ENCODE results near the gene TMEM184B. TPM values are rescaled to one million over a fixed set of nuclear protein-coding genes. Genes with fewer than 3 reads are reported as not detected.

TMEM184B gene
- total and polyA plus RNA-seq, 5 donors = 32.2 to 55.8 (median 49.2) TPM

- ATAC-seq (no peak), DNase-seq (no peak)
- H3K9me3 ChIP-seq (ENCODE audit: control insufficient read depth, low read length) = no peaks in the 10 kb centered on the region
- intact Hi-C loops (cut with DNase I) = loop anchor here in 1 of 4 donors (10.0 kb wide), 1 partner anchor 117 kb away; the partner anchor contains the start of gene BAIAP2L2
- H3K27me3 ChIP-seq (ENCODE audit: control insufficient read depth, insufficient read depth) = no peaks in the 10 kb centered on the region
- WGBS = 80% methylated on average over 8 of the region's 8 CpGs
- peaks cover 3% of the 10 kb centered on the region for H3K4me1 ChIP-seq (ENCODE audit: control insufficient read depth, insufficient read depth, low read length)
- H3K4me3 ChIP-seq (ENCODE audit: low read length) = no peak overlapping the region
- H3K27ac ChIP-seq (ENCODE audit: low read length) = no peak overlapping the region
These were observed 40.6 kb downstream of the TMEM184B start for GRCh38 chr22:38232196-38232595.

DNA sequence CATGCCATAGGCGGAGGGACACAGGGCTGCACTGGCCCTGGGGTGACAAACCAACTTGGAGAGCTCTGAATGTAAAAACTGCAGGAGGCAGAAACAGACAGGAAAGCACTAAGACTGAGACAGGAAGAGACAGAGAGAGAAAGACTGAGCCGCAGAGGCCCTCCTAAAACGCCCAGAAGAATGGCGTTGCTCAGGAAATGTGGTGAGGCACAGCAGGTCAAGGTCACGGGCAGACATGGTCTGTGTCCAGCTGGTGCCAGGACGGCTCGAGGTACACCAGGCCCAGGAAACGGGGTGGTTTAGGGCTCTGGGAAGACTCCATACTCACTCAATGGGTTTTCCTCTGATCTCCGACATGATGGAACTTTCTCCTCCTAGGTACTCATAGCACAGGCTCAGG, 41.9 kb downstream of the TMEM184B start:
- intact Hi-C loops (cut with DNase I) = loop anchor here in 1 of 4 donors (10.0 kb wide), 1 partner anchor 116 kb away; the partner anchor contains the start of gene BAIAP2L2
- ATAC-seq = no peak
- H3K4me3 ChIP-seq (ENCODE audit: low read length) = no peak overlapping the region
- no peaks in the 10 kb centered on the region for H3K27me3 ChIP-seq (ENCODE audit: control insufficient read depth, insufficient read depth)
- no peaks in the 10 kb centered on the region for H3K9me3 ChIP-seq (ENCODE audit: control insufficient read depth, low read length)
- DNase-seq = no peak
- 77% methylated on average over 9 of the region's 9 CpGs for WGBS
- H3K4me1 ChIP-seq (ENCODE audit: control insufficient read depth, insufficient read depth, low read length) = peaks cover 3% of the 10 kb centered on the region
- no peak overlapping the region for H3K27ac ChIP-seq (ENCODE audit: low read length)

DNA sequence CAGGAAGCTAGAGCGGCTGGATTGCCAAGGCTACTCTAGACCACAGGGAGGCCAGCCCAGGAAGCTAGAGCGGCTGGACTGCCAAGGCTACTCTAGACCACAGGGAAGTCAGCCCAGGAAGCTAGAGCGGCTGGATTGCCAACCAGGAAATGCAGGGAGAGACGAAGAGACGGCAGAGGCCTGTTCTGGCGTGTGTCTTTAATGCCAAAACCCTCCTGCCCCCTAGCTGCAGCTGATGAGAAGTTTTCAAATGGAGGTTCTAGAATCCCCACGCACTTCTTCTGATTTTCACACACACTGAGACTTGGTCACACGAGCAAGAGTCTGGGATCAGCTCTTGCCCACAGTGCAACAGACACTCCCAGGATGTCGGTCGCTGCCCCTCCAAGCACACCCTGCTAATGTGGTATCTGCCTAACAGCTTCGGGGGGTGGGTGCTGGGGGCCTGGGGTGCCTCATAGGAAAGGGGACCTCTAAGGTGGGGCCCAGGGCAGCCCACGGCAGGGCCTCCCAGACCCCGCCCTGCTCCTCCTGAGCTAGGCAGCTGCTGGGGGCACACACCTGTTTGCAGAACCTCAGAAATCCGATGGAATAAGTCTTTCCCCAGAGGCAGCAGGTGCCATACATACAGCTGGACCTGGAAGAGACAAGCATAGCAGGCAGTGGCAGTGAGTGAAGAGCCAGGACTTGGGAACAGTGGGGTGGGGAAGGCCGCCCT, 42.5 kb downstream of the TMEM184B start:
- Histone ChIP-seq H3K4me3 (ENCODE audit: low read length) (no peak overlapping the region), H3K27me3 (ENCODE audit: control insufficient read depth, insufficient read depth) (no peaks in the 10 kb centered on the region), H3K27ac (ENCODE audit: low read length) (no peak overlapping the region), H3K9me3 (ENCODE audit: control insufficient read depth, low read length) (no peaks in the 10 kb centered on the region), H3K4me1 (ENCODE audit: control insufficient read depth, insufficient read depth, low read length) (peaks cover 3% of the 10 kb centered on the region)
- peak in 1 of 2 donors; percentile 28 for ATAC-seq
- 64% methylated on average over 15 of the region's 15 CpGs for WGBS
- intact Hi-C loops (cut with DNase I) = loop anchor here in 1 of 4 donors (10.0 kb wide), 1 partner anchor 115 kb away; the partner anchor contains the start of gene BAIAP2L2
- peak in 1 of 3 donors; percentile 87 for DNase-seq

DNA sequence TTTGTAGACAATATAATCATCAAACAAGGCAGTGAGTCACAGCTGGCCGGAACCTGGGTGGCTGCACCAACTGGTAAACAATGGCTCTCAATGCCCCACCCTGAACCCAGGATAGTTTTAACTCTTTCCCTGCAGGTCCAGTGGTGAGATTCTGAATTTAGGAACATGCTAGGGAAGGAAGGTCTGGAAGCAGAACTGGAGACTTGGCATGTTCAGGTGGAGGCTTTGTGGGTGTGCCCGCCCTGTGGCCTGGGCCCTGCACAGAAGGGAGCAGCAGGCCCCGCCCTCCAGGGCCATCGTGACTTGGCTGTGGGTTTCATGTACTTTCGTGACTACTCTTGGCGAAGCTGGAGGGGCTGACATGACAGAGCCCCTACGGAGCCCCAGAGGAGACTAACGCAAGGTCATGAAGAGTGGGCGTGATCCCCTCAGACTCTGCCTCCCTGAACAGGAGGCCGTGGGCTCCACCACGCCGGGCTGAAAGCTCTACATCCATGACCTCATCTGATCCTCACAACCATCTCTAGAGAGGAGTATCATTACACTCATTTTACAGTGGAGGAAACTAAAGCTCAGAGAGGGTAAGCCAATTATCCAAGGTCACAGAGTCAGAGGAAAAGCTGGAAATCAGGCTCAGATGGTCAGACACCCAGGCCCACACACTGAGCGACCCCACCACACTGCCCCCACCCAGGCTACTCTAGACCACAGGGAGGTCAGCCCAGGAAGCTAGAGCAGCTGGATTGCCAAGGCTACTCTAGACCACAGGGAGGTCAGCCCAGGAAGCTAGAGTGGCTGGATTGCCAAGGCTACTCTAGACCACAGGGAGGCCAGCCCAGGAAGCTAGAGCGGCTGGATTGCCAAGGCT, 43.7 kb downstream of the TMEM184B start:
- Histone ChIP-seq H3K4me1 (ENCODE audit: control insufficient read depth, insufficient read depth, low read length) (peaks cover 3% of the 10 kb centered on the region), H3K27me3 (ENCODE audit: control insufficient read depth, insufficient read depth) (no peaks in the 10 kb centered on the region), H3K27ac (ENCODE audit: low read length) (peak overlapping the region; percentile 71), H3K9me3 (ENCODE audit: control insufficient read depth, low read length) (no peaks in the 10 kb centered on the region), H3K4me3 (ENCODE audit: low read length) (no peak overlapping the region)
- intact Hi-C loops (cut with DNase I) = loop anchor here in 1 of 4 donors (10.0 kb wide), 1 partner anchor 64 kb away; no protein-coding TSS in a partner anchor
- DNase-seq (peak; percentile 62 to 87 (median 72)), ATAC-seq (peak; percentile 47 to 71)
- 60% methylated on average over 13 of the region's 14 CpGs for WGBS

GRCh38 chr22:38228326-38228872, 44.4 kb downstream of the TMEM184B start:
- WGBS = 63% methylated on average over 3 of the region's 3 CpGs
- H3K27me3 ChIP-seq (ENCODE audit: control insufficient read depth, insufficient read depth) = no peaks in the 10 kb centered on the region
- intact Hi-C loops (cut with DNase I) = loop anchor here in 1 of 4 donors (10.0 kb wide), 1 partner anchor 64 kb away; no protein-coding TSS in a partner anchor
- H3K27ac ChIP-seq (ENCODE audit: low read length) = peak overlapping the region; percentile 50
- peak in 1 of 2 donors; percentile 5 for ATAC-seq
- no peaks in the 10 kb centered on the region for H3K9me3 ChIP-seq (ENCODE audit: control insufficient read depth, low read length)
- H3K4me1 ChIP-seq (ENCODE audit: control insufficient read depth, insufficient read depth, low read length) = peaks cover 1% of the 10 kb centered on the region
- H3K4me3 ChIP-seq (ENCODE audit: low read length) = no peak overlapping the region
- no peak for DNase-seq

GRCh38 chr22:38226853-38227649, 45.8 kb downstream of the TMEM184B start:
- intact Hi-C loops (cut with DNase I) = loop anchor here in 1 of 4 donors (10.0 kb wide), 1 partner anchor 62 kb away; no protein-coding TSS in a partner anchor
- WGBS = 91% methylated on average over 25 of the region's 25 CpGs

DNA sequence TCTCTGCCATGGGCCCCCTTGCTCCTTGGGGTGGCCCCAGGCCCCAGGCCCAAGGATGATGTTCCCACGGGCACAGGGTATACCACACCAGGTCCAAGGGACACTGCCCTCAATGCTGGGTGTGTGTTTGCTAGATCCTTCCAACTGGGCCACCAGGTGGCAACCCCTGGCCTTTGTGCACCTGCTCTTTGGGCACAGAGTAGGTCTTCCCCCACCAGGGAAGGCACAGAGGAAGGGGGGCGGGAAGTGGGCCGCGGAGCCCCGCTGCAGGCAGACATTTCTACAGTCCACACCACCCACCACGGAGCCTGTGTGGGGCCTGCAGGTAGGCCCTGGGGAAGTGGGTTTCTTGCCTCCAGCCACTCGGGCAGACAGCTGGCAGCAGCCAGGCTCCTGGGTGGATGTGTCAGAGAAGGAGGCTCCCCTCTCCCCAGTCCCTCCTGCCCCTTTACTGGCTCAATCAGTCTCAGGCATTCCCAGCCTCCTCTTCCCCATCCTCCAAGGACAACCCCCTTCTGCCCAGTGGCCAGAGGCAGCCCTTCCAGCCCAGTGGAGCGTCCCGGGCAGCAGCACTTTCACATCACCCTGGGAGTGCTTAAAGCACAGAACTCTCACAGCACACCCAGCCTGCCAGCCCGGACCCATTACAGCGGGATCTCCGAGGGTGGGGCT, 49.4 kb downstream of the TMEM184B start:
- no peak overlapping the region for H3K4me3 ChIP-seq (ENCODE audit: low read length)
- intact Hi-C loops (cut with DNase I) = loop anchor here in 1 of 4 donors (10.0 kb wide), 1 partner anchor 59 kb away; no protein-coding TSS in a partner anchor
- no peak overlapping the region for H3K27ac ChIP-seq (ENCODE audit: low read length)
- no peak for ATAC-seq
- H3K27me3 ChIP-seq (ENCODE audit: control insufficient read depth, insufficient read depth) = no peaks in the 10 kb centered on the region
- H3K9me3 ChIP-seq (ENCODE audit: control insufficient read depth, low read length) = no peaks in the 10 kb centered on the region
- H3K4me1 ChIP-seq (ENCODE audit: control insufficient read depth, insufficient read depth, low read length) = peaks cover 8% of the 10 kb centered on the region
- no peak for DNase-seq
- 73% methylated on average over 12 of the region's 12 CpGs for WGBS

More at GRCh38 chr22:38226853-38227649, 45.8 kb downstream of the TMEM184B start:
- H3K27ac ChIP-seq (ENCODE audit: low read length) = no peak overlapping the region
- no peaks in the 10 kb centered on the region for H3K9me3 ChIP-seq (ENCODE audit: control insufficient read depth, low read length)
- no peak for DNase-seq
- no peaks in the 10 kb centered on the region for H3K4me1 ChIP-seq (ENCODE audit: control insufficient read depth, insufficient read depth, low read length)
- H3K27me3 ChIP-seq (ENCODE audit: control insufficient read depth, insufficient read depth) = no peaks in the 10 kb centered on the region
- no peak for ATAC-seq
- H3K4me3 ChIP-seq (ENCODE audit: low read length) = no peak overlapping the region

DNA sequence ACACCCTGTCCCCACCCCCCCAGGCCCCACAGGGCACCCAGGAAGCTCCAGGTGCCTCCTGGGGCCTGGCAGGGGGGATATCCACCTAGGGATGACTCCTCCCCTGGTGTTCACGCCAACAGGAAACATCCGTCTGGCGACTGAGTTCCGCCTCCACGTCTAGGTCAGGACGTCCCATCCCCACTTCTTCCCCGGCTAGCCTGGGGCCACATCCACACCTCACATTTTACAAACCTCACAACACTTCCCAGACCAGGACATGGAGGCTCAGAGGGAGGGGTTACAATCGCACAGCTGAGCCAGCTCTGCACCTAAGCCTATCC, 50.1 kb downstream of the TMEM184B start:
- no peak overlapping the region for H3K4me3 ChIP-seq (ENCODE audit: low read length)
- intact Hi-C loops (cut with DNase I) = loop anchor here in 1 of 4 donors (10.0 kb wide), 1 partner anchor 58 kb away; no protein-coding TSS in a partner anchor
- DNase-seq (no peak), ATAC-seq (no peak)
- peaks cover 10% of the 10 kb centered on the region for H3K4me1 ChIP-seq (ENCODE audit: control insufficient read depth, insufficient read depth, low read length)
- 63% methylated on average over 8 of the region's 8 CpGs for WGBS
- H3K27me3 ChIP-seq (ENCODE audit: control insufficient read depth, insufficient read depth) = no peaks in the 10 kb centered on the region
- H3K27ac ChIP-seq (ENCODE audit: low read length) = no peak overlapping the region
- no peaks in the 10 kb centered on the region for H3K9me3 ChIP-seq (ENCODE audit: control insufficient read depth, low read length)

DNA sequence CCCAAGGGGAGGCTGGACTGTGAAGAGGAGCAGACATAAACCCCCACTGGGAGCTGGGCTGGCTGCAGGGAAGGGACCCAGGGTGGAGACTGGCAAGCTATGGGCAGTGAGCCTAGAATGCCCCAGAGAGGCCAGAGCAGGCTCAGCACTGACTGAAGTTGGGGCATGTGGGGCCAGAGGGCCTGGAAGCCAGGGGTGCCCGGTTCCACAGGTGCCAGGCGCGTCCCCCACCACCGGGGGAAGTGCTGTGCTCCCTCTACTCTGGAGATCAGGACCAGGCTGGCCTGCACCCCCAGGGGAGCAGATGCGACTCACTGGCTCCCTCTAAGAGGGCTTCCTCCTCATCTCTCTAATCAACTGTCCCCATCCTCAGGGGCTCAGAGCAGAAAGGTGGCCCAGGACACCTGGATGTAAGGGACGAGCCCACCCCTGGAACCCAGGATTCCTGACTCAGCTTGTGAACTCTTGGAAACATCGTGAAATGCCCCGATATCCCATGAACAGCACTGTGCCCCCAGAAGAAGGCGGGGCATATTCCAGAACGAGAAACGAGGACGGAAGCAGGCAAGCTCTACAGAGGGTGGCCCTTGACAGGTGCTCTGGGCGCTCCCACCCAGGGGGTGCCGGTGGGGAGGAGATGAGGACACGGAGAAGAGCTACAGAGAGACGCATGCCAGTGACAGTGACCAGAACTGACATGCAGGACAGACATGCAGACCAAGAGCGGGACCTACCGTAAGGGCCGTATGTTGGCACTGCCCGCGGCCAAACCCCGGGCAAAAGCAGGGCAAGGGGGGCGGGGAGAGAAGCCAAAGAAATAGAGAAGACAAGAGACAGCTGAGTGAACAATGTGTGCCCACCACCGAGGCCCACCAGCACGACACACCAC, 50.7 kb downstream of the TMEM184B start:
- H3K27me3 ChIP-seq (ENCODE audit: control insufficient read depth, insufficient read depth) = no peaks in the 10 kb centered on the region
- no peak for ATAC-seq
- no peak overlapping the region for H3K4me3 ChIP-seq (ENCODE audit: low read length)
- DNase-seq = no peak
- WGBS = 88% methylated on average over 25 of the region's 25 CpGs
- no peaks in the 10 kb centered on the region for H3K9me3 ChIP-seq (ENCODE audit: control insufficient read depth, low read length)
- no peak overlapping the region for H3K27ac ChIP-seq (ENCODE audit: low read length)
- intact Hi-C loops (cut with DNase I) = loop anchor here in 1 of 4 donors (10.0 kb wide), 1 partner anchor 57 kb away; no protein-coding TSS in a partner anchor
- H3K4me1 ChIP-seq (ENCODE audit: control insufficient read depth, insufficient read depth, low read length) = peaks cover 10% of the 10 kb centered on the region

All from right cardiac atrium (tissue), 5 donors.